Cardiac muscle cell (in vitro differentiated cells and primary cell): Measurements from ENCODE around the gene SP3. TPM values are rescaled to one million over a fixed set of nuclear protein-coding genes. Genes with fewer than 3 reads are reported as not detected.

Experiments used
- DNase-seq, 2 donors: peaks; one replicate each; pipeline versions ENCODE4 v3.0.0 to v3.0.0-alpha.2; 2010 to 2017; ENCODE audit warnings: low read depth in 1 of 2, low spot score in 1 of 2
- H3K27ac ChIP-seq: fragments of 200-600 bp; sonication (generic); 2 replicates; pipeline ENCODE4 v1.5.1; 2016
- H3K27me3 ChIP-seq: fragments of 200-600 bp; sonication (generic); 2 replicates; pipeline ENCODE4 v1.6.0; 2016; ENCODE audit warnings: control low read depth
- H3K36me3 ChIP-seq: fragments of 200-600 bp; sonication (generic); 2 replicates; pipeline ENCODE4 v1.5.1; 2016; ENCODE audit warnings: control low read depth
- H3K4me1 ChIP-seq: fragments of 200-600 bp; sonication (generic); 2 replicates; pipeline ENCODE4 v1.8.1; 2017; ENCODE audit warnings: low read depth, mild to moderate bottlenecking, mixed run types
- H3K4me3 ChIP-seq: fragments of 200-600 bp; sonication (generic); 2 replicates; pipeline ENCODE4 v1.5.1; 2016; ENCODE audit warnings: mild to moderate bottlenecking
- H3K9me3 ChIP-seq: fragments of 200-600 bp; sonication (generic); 2 replicates; pipeline ENCODE4 v1.5.1; 2017; ENCODE audit warnings: low read depth, mild to moderate bottlenecking, control low read depth
- CTCF ChIP-seq: IDR thresholded peaks from 2 replicates; pipeline ENCODE4 v1.5.1; 2012; ENCODE audit warnings: low read depth, mild to moderate bottlenecking, low read length
- polyA plus RNA-seq: library from polyadenylated mRNA; unstranded; fragments of >200 nt; fragmentation: Nextera tagmentation; extraction: Ambion mirVana; gene quantifications from 2 replicates; pipeline ENCODE4 v1.2.1, GENCODE V29; 2016
- total RNA-seq: library from RNA; depleted of rRNA; stranded (reverse); fragments of >200 nt; gene quantifications from 2 replicates; pipeline ENCODE4 v1.2.3, GENCODE V29; 2016

The SP3 gene
- total and polyA plus RNA-seq, 2 experiments from 2014 or later = 36.0 to 164 TPM

- no peak for DNase-seq
- TF ChIP-seq CTCF = no peak
- Histone ChIP-seq H3K27ac (no peak overlapping the region), H3K4me3 (no peak overlapping the region), H3K4me1 (no peaks in the 10 kb centered on the region), H3K27me3 (no peaks in the 10 kb centered on the region), H3K36me3 (no peaks in the 10 kb centered on the region), H3K9me3 (no peaks in the 10 kb centered on the region)
Observed at GRCh38 chr2:173989160-173989883, 24.1 kb upstream of the SP3 start.

- no peaks in the 10 kb centered on the region for H3K36me3 ChIP-seq
- no peak overlapping the region for H3K27ac ChIP-seq
- no peaks in the 10 kb centered on the region for H3K27me3 ChIP-seq
- no peak overlapping the region for H3K4me3 ChIP-seq
- no peaks in the 10 kb centered on the region for H3K4me1 ChIP-seq
- DNase-seq = no peak
- TF ChIP-seq CTCF = no peak
- H3K9me3 ChIP-seq = no peaks in the 10 kb centered on the region
Observed at GRCh38 chr2:173986805-173987204, 21.6 kb upstream of the SP3 start.

- no peak overlapping the region for H3K27ac ChIP-seq
- no peaks in the 10 kb centered on the region for H3K27me3 ChIP-seq
- no peaks in the 10 kb centered on the region for H3K9me3 ChIP-seq
- no peak for DNase-seq
- no peaks in the 10 kb centered on the region for H3K4me1 ChIP-seq
- no peaks in the 10 kb centered on the region for H3K36me3 ChIP-seq
- no peak for TF ChIP-seq CTCF
- no peak overlapping the region for H3K4me3 ChIP-seq
Observed at GRCh38 chr2:173985605-173985992, 20.4 kb upstream of the SP3 start.

- no peak for DNase-seq
- no peak overlapping the region for H3K27ac ChIP-seq
- no peak for TF ChIP-seq CTCF
Observed at GRCh38 chr2:173984866-173985604, 19.9 kb upstream of the SP3 start.

GRCh38 chr2:173983391-173983871 is 18.3 kb upstream of the SP3 start:
- no peak overlapping the region for H3K27ac ChIP-seq
- H3K4me1 ChIP-seq = no peaks in the 10 kb centered on the region
- no peaks in the 10 kb centered on the region for H3K27me3 ChIP-seq
- H3K9me3 ChIP-seq = no peaks in the 10 kb centered on the region
- TF ChIP-seq CTCF = no peak
- DNase-seq = peak in 1 of 2 donors; percentile 66
- H3K36me3 ChIP-seq = no peaks in the 10 kb centered on the region
- no peak overlapping the region for H3K4me3 ChIP-seq

More at GRCh38 chr2:173984866-173985604, 19.9 kb upstream of the SP3 start:
- Histone ChIP-seq H3K36me3 (no peaks in the 10 kb centered on the region), H3K4me1 (no peaks in the 10 kb centered on the region), H3K4me3 (no peak overlapping the region), H3K27me3 (no peaks in the 10 kb centered on the region), H3K9me3 (no peaks in the 10 kb centered on the region)
